Activated CD8-positive, alpha-beta T cell treated with anti-CD3 and anti-CD28 coated beads for 36 hours (primary cell): ENCODE results near the gene AREL1. TPM values are rescaled to one million over a fixed set of nuclear protein-coding genes. Genes with fewer than 3 reads are reported as not detected.
A peak's percentile ranks its signal among the peaks of the same experiment; 100 is the strongest.

Experiments
- ATAC-seq: fragments of 200-7000 bp; cut with Tn5 transposase; one replicate; pipeline ENCODE4 v1.10.0; 2021; ENCODE audit warnings: mild to moderate bottlenecking, moderate library complexity
- CTCF ChIA-PET: fragments of 350-600 bp; sonication (Branson Sonifier 250); formaldehyde crosslinking; loops from one replicate; lab custom pipeline; 2021; ENCODE audit warnings: antibody characterized with exemption; lab: Charles Lee
- POLR2A ChIA-PET: fragments of 350-600 bp; sonication (Branson Sonifier 250); formaldehyde crosslinking; loops from one replicate; lab custom pipeline; 2021; ENCODE audit warnings: antibody characterized with exemption; lab: Charles Lee
- DNase-seq: peaks from one replicate; pipeline ENCODE4 v3.0.0-alpha.2; 2020
- H3K27ac Mint-ChIP-seq: one replicate; pipeline ENCODE4 v1.8.0; 2021; ENCODE audit warnings: mild to moderate bottlenecking, mixed read lengths
- H3K27me3 Mint-ChIP-seq: one replicate; pipeline ENCODE4 v1.8.0; 2021; ENCODE audit warnings: mixed read lengths
- H3K36me3 Mint-ChIP-seq: one replicate; pipeline ENCODE4 v1.8.0; 2021; ENCODE audit warnings: low read depth, mixed read lengths
- H3K4me1 Mint-ChIP-seq: one replicate; pipeline ENCODE4 v1.8.0; 2021; ENCODE audit warnings: low read depth, mixed read lengths
- H3K4me3 Mint-ChIP-seq: one replicate; pipeline ENCODE4 v1.8.0; 2021; ENCODE audit warnings: mild to moderate bottlenecking, moderate library complexity, mixed read lengths
- H3K9me3 Mint-ChIP-seq: one replicate; pipeline ENCODE4 v1.8.0; 2021; ENCODE audit warnings: mixed read lengths
- CTCF ChIP-seq: fragments of 200-600 bp; IDR thresholded peaks from one replicate; pipeline ENCODE4 v1.8.0; 2022; ENCODE audit warnings: antibody characterized with exemption, mild to moderate bottlenecking
- intact Hi-C: fragments of 100-400 bp; cut with micrococcal nuclease; formaldehyde crosslinking; loops from one replicate; pipeline ENCODE4 v1.10.0; 2022
- total RNA-seq, 2 experiments: library from RNA; stranded (reverse); gene quantifications; one replicate each; pipeline ENCODE4 v1.2.3, GENCODE V29; 2021

AREL1 gene
- total RNA-seq, 2 experiments from 2014 or later: 26.4 to 28.2 TPM

GRCh38 chr14:74621556-74621955 is 91.3 kb downstream of the AREL1 start:
- no peak overlapping the region for H3K27ac Mint-ChIP-seq
- no peak for DNase-seq
- no peak overlapping the region for H3K4me3 Mint-ChIP-seq
- H3K4me1 Mint-ChIP-seq: peaks cover 45% of the 10 kb centered on the region
- ChIA-PET POLR2A (interaction anchor here (1.0 kb wide), 1 partner anchor 214 kb away, joined by 3 read pairs; no protein-coding TSS in a partner anchor), CTCF (interaction anchor here (1.2 to 5.1 kb wide), 3 partner anchors 9 to 15 kb away, joined by 3 to 40 read pairs (median 23); partner anchors contain the start of gene LTBP2)
- no peaks in the 10 kb centered on the region for H3K36me3 Mint-ChIP-seq
- no peak for TF ChIP-seq CTCF
- H3K9me3 Mint-ChIP-seq: no peaks in the 10 kb centered on the region
- intact Hi-C loops: no loop called here
- peaks cover 1% of the 10 kb centered on the region for H3K27me3 Mint-ChIP-seq
- no peak for ATAC-seq

- POLR2A ChIA-PET: interaction anchor here (0.6 kb wide), 1 partner anchor 9 kb away, joined by 3 read pairs; the partner anchor contains the start of gene LTBP2
- no peak overlapping the region for H3K4me3 Mint-ChIP-seq
- no peaks in the 10 kb centered on the region for H3K9me3 Mint-ChIP-seq
- no peaks in the 10 kb centered on the region for H3K36me3 Mint-ChIP-seq
- H3K27me3 Mint-ChIP-seq: peaks cover 2% of the 10 kb centered on the region
- ATAC-seq (no peak), DNase-seq (no peak)
- intact Hi-C loops: no loop called here
- CTCF ChIA-PET: interaction anchor here (1.2 to 5.1 kb wide), 2 partner anchors 12 to 15 kb away, joined by 3 to 40 read pairs; no protein-coding TSS in a partner anchor
- TF ChIP-seq CTCF: no peak
- H3K4me1 Mint-ChIP-seq: peaks cover 51% of the 10 kb centered on the region
- H3K27ac Mint-ChIP-seq: no peak overlapping the region
Observed at GRCh38 chr14:74620923-74621322, 92.0 kb downstream of the AREL1 start.

- CTCF ChIA-PET: interaction anchor here (1.2 to 5.1 kb wide), 2 partner anchors 11 to 14 kb away, joined by 3 to 40 read pairs; no protein-coding TSS in a partner anchor
- no peak overlapping the region for H3K27ac Mint-ChIP-seq
- H3K9me3 Mint-ChIP-seq: no peaks in the 10 kb centered on the region
- POLR2A ChIA-PET: interaction anchor here (0.6 kb wide), 1 partner anchor 9 kb away, joined by 3 read pairs; the partner anchor contains the start of gene LTBP2
- H3K4me1 Mint-ChIP-seq: peaks cover 55% of the 10 kb centered on the region
- intact Hi-C loops: no loop called here
- no peak overlapping the region for H3K4me3 Mint-ChIP-seq
- no peaks in the 10 kb centered on the region for H3K36me3 Mint-ChIP-seq
- H3K27me3 Mint-ChIP-seq: peaks cover 7% of the 10 kb centered on the region
- peak; percentile 77 for DNase-seq
- TF ChIP-seq CTCF: no peak
- ATAC-seq: peak; percentile 62
Observed at GRCh38 chr14:74620497-74620921, 92.4 kb downstream of the AREL1 start.

GRCh38 chr14:74619672-74620131 is 93.2 kb downstream of the AREL1 start:
- no peak for DNase-seq
- H3K27ac Mint-ChIP-seq: no peak overlapping the region
- ATAC-seq: no peak

More at GRCh38 chr14:74619672-74620131, 93.2 kb downstream of the AREL1 start:
- no peaks in the 10 kb centered on the region for H3K36me3 Mint-ChIP-seq
- CTCF ChIA-PET: interaction anchor here (0.9 to 5.1 kb wide), 6 partner anchors 9 to 241 kb away, joined by 3 to 40 read pairs (median 4); no protein-coding TSS in a partner anchor
- intact Hi-C loops: loop anchor here (5.0 to 10.0 kb wide), 2 partner anchors 93 to 215 kb away; partner anchors contain the start of genes AREL1 and FCF1
- no peak overlapping the region for H3K4me3 Mint-ChIP-seq
- peaks cover 61% of the 10 kb centered on the region for H3K4me1 Mint-ChIP-seq
- peaks cover 7% of the 10 kb centered on the region for H3K27me3 Mint-ChIP-seq
- H3K9me3 Mint-ChIP-seq: no peaks in the 10 kb centered on the region
- no peak for TF ChIP-seq CTCF
- POLR2A ChIA-PET: interaction anchor here (1.0 to 1.4 kb wide), 3 partner anchors 11 to 257 kb away, joined by 3 to 4 read pairs (median 3); no protein-coding TSS in a partner anchor
